Measurements from ENCODE around the gene CPXM2.

GRCh38 chr10:123757853-123758252 lies 133.8 kb downstream of the CPXM2 start:
- TF ChIP-seq FOXP2 (optimal IDR thresholded peaks at IDR 0.05; ENCODE audit: borderline replicate concordance, extremely low read depth, extremely low read length, insufficient read depth) (no peak), POLR2AphosphoS5 (IDR thresholded peaks at IDR 0.05; ENCODE audit: low read depth, low read length) (no peak), SIN3A (IDR thresholded peaks at IDR 0.05; ENCODE audit: borderline replicate concordance, insufficient read depth, low read length) (no peak), REST (IDR thresholded peaks at IDR 0.05; ENCODE audit: insufficient read depth in 1 of 2, low read depth in 2 of 2, low read length in 2 of 2) (no peak)
